GM21360 (cell line): Measurements from ENCODE around the gene MINDY4B.

ENCODE experiments used
- ATAC-seq: cut with Tn5 transposase; IDR thresholded peaks from one replicate; pipeline ENCODE4 v1.9.1; 2021; ENCODE audit warnings: mild to moderate bottlenecking, moderate library complexity; ENCODE audit not compliant: unreplicated experiment

The MINDY4B gene

GRCh38 chr3:150848864-150849263, 56.4 kb downstream of the MINDY4B start:
- ATAC-seq: no peak

- no peak for ATAC-seq
Observed at GRCh38 chr3:150847433-150847832, 57.8 kb downstream of the MINDY4B start.

GRCh38 chr3:150844484-150844883, 60.8 kb downstream of the MINDY4B start:
- ATAC-seq: no peak

GRCh38 chr3:150843241-150843640, 62.0 kb downstream of the MINDY4B start:
- ATAC-seq: no peak

GRCh38 chr3:150840802-150841515, 64.3 kb downstream of the MINDY4B start:
- no peak for ATAC-seq

- ATAC-seq: no peak
Observed at GRCh38 chr3:150830745-150831144, 74.5 kb downstream of the MINDY4B start.

- peak; percentile 71 for ATAC-seq
Observed at GRCh38 chr3:150830094-150830681, 75.1 kb downstream of the MINDY4B start.

GRCh38 chr3:150829408-150829807, 75.8 kb downstream of the MINDY4B start:
- no peak for ATAC-seq

GRCh38 chr3:150828997-150829396, 76.2 kb downstream of the MINDY4B start:
- no peak for ATAC-seq

GRCh38 chr3:150828261-150828660, 77.0 kb downstream of the MINDY4B start:
- no peak for ATAC-seq

GRCh38 chr3:150826466-150827282, 78.6 kb downstream of the MINDY4B start:
- ATAC-seq: no peak

- no peak for ATAC-seq
Observed at GRCh38 chr3:150825916-150826377, 79.3 kb downstream of the MINDY4B start.

GRCh38 chr3:150825192-150825915, 79.9 kb downstream of the MINDY4B start:
- ATAC-seq: no peak

- ATAC-seq: no peak
Observed at GRCh38 chr3:150823277-150823676, 82.0 kb downstream of the MINDY4B start.

GRCh38 chr3:150822636-150823035, 82.6 kb downstream of the MINDY4B start:
- no peak for ATAC-seq
